CD8-positive, alpha-beta memory T cell (primary cell): ENCODE data around the gene CCT5. TPM values are rescaled to one million over a fixed set of nuclear protein-coding genes. Genes with fewer than 3 reads are reported as not detected.

Experiments
- CTCF ChIA-PET: fragments of 350-600 bp; sonication (Branson Sonifier 250); formaldehyde crosslinking; loops from one replicate; lab custom pipeline; 2021; ENCODE audit warnings: antibody characterized with exemption; lab: Charles Lee
- POLR2A ChIA-PET: fragments of 350-600 bp; sonication (Branson Sonifier 250); formaldehyde crosslinking; loops from one replicate; lab custom pipeline; 2021; ENCODE audit warnings: antibody characterized with exemption; lab: Charles Lee
- DNase-seq, 5 donors: peaks; one replicate each; pipeline versions ENCODE4 v3.0.0 to v3.0.0-alpha.2; 2020 to 2022; ENCODE audit warnings: mixed read lengths in 1 of 5
- H3K27ac ChIP-seq: one replicate; pipeline ENCODE4 v1.7.0; 2013; ENCODE audit warnings: low read depth, mild to moderate bottlenecking, low read length, moderate library complexity
- H3K27me3 ChIP-seq: 2 replicates; pipeline ENCODE4 v1.7.0; 2013; ENCODE audit warnings: low read length, mild to moderate bottlenecking; ENCODE audit not compliant: insufficient read depth, poor library complexity, severe bottlenecking
- H3K36me3 ChIP-seq: 2 replicates; pipeline ENCODE4 v1.7.0; 2013; ENCODE audit warnings: mild to moderate bottlenecking, low read length, moderate library complexity; ENCODE audit not compliant: insufficient read depth
- H3K4me1 ChIP-seq: 2 replicates; pipeline ENCODE4 v1.7.0; 2013; ENCODE audit warnings: mild to moderate bottlenecking, low read length, moderate library complexity; ENCODE audit not compliant: insufficient read depth
- H3K4me3 ChIP-seq: 2 replicates; pipeline ENCODE4 v1.7.0; 2013; ENCODE audit warnings: mild to moderate bottlenecking, low read length
- H3K9me3 ChIP-seq: 2 replicates; pipeline ENCODE4 v1.7.0; 2013; ENCODE audit warnings: mild to moderate bottlenecking, low read length
- H3K27ac Mint-ChIP-seq, 8 donors: one replicate each; pipeline ENCODE4 v1.8.0; 2020 to 2021; ENCODE audit warnings: mixed read lengths in 8 of 8, mild to moderate bottlenecking in 6 of 8, inconsistent platforms in 3 of 8, moderate library complexity in 3 of 8
- H3K27me3 Mint-ChIP-seq, 2 donors: one replicate each; pipeline ENCODE4 v1.8.0; 2020 to 2021; ENCODE audit warnings: mixed read lengths in 2 of 2, mild to moderate bottlenecking in 1 of 2, moderate library complexity in 1 of 2
- H3K36me3 Mint-ChIP-seq, 3 donors: one replicate each; pipeline ENCODE4 v1.8.0; 2020 to 2021; ENCODE audit warnings: mixed read lengths in 3 of 3, inconsistent platforms in 1 of 3, mild to moderate bottlenecking in 1 of 3
- H3K4me1 Mint-ChIP-seq, 3 donors: one replicate each; pipeline ENCODE4 v1.8.0; 2020 to 2021; ENCODE audit warnings: mixed read lengths in 3 of 3, inconsistent platforms in 1 of 3, mild to moderate bottlenecking in 1 of 3
- H3K4me3 Mint-ChIP-seq, 7 donors: one replicate each; pipeline ENCODE4 v1.8.0; 2020 to 2021; ENCODE audit warnings: mixed read lengths in 7 of 7, mild to moderate bottlenecking in 6 of 7, moderate library complexity in 4 of 7, inconsistent platforms in 2 of 7
- H3K9me3 Mint-ChIP-seq, 5 donors: one replicate each; pipeline ENCODE4 v1.8.0; 2020 to 2022; ENCODE audit warnings: mixed read lengths in 5 of 5, mild to moderate bottlenecking in 3 of 5, moderate library complexity in 2 of 5, inconsistent platforms in 1 of 5
- polyA plus RNA-seq: library from polyadenylated mRNA; unstranded; fragments of 300-500 nt; fragmentation: Illumina TruSeq; gene quantifications from one replicate; pipeline ENCODE4 v1.2.3, GENCODE V29; 2021
- total RNA-seq, 2 experiments: library from RNA; stranded (reverse); gene quantifications; one replicate each; pipeline ENCODE4 v1.2.3, GENCODE V29; 2021

CCT5 gene
- total and polyA plus RNA-seq, 3 experiments from 2014 or later, result 228 to 537 (median 532) TPM

DNA sequence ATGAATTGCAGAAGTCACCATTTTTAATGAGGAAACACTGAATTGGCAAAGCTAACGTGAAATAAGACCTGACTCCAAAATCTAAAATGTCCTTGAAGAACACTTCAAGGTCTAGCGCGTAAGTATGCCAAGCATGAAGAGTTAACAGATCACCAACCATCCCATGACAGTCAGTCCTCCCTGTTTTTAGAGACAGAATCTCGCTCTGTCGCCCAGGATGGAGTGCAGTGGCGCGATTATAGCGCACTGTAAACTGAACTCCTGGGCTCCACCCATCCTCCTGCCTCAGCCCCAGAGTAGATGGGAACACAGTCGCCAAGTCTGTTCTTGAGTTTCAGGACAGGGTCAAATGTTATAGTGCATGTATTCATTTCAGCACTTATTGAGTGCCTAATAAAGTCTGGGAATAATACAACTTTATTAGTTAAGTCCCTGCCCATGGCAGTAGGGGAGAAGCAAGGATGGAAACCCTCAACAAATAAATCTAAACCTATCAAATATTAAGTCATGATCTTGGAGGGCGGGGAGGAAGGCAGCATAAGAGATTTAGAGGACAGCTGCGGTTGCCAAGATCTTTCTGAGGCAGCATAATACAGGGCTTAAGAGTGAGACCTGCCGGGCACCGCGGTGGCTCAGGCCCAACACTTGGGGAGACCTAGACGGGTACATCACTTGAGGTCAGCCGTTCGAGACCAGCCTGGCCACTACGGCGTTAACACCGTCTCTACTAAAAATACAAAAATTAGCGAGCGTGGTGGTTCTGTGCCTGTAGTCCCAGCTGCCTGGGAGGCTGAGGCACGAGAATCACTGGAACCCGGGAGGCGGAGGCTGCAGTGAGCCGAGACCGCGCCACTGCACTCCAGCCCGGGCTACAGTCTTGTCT, 1.5 kb upstream of the CCT5 start:
- Histone ChIP-seq H3K27ac (peak overlapping the region; percentile 96), H3K9me3 (no peaks in the 10 kb centered on the region), H3K27me3 (no peaks in the 10 kb centered on the region), H3K36me3 (no peaks in the 10 kb centered on the region), H3K4me3 (peak overlapping the region; percentile 100), H3K4me1 (peaks cover 30% of the 10 kb centered on the region)
- H3K4me1 Mint-ChIP-seq, result peaks cover 30 to 55% (median 55%) of the 10 kb centered on the region in 3 donors
- peaks cover 0 to 13% (median 6%) of the 10 kb centered on the region in 3 donors for H3K36me3 Mint-ChIP-seq
- CTCF ChIA-PET, result interaction anchor here (1.4 to 1.6 kb wide), 2 partner anchors 35 to 379 kb away, joined by 3 to 8 read pairs; no protein-coding TSS in a partner anchor
- POLR2A ChIA-PET, result interaction anchor here (2.3 kb wide), 1 partner anchor 105 kb away, joined by 17 read pairs; the partner anchor contains the start of gene MARCHF6
- DNase-seq, result no peak
- H3K27ac Mint-ChIP-seq, result peak overlapping the region; percentile 73 to 100 (median 99)
- H3K4me3 Mint-ChIP-seq, result peak overlapping the region; percentile 88 to 99 (median 95)
- H3K9me3 Mint-ChIP-seq, result no peaks in the 10 kb centered on the region
- peaks cover 0 to 6% of the 10 kb centered on the region in 2 donors for H3K27me3 Mint-ChIP-seq

DNA sequence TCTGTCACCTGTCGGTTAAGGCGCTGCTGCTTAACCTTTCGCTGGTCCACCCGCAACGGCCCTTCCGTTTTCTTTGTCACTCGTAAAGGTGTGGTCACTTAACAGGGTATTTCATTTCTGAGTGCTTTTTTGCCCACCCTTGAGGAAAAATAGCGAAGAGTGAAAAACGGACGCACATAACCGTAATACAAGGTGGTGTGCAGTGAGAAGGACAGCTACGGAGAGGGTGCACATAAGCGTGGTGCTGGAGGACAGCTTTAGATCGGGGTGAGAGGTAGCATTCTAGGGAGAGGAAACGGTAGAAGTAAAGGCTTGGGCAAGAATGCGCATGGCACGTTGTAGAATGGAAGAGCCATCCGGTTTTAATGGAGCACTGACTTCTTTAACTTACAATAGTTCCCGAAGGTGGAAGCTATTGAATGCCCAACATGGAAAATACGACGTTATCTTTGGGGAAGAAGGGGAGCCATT, 761 bp downstream of the CCT5 start:
- Mint-ChIP-seq H3K27ac (peak overlapping the region; percentile 1 to 100 (median 84)), H3K4me1 (peaks cover 46 to 71% (median 67%) of the 10 kb centered on the region in 3 donors), H3K4me3 (peak overlapping the region; percentile 88 to 99 (median 95)), H3K36me3 (peaks cover 0 to 35% (median 11%) of the 10 kb centered on the region in 3 donors), H3K9me3 (no peaks in the 10 kb centered on the region), H3K27me3 (peaks cover 0 to 6% of the 10 kb centered on the region in 2 donors)
- Histone ChIP-seq H3K27ac (peak overlapping the region; percentile 96), H3K36me3 (peaks cover 9% of the 10 kb centered on the region), H3K4me1 (peaks cover 31% of the 10 kb centered on the region), H3K27me3 (no peaks in the 10 kb centered on the region), H3K4me3 (peak overlapping the region; percentile 100), H3K9me3 (no peaks in the 10 kb centered on the region)
- ChIA-PET CTCF (interaction anchor here (0.7 to 1.6 kb wide), 3 partner anchors 8 to 377 kb away, joined by 3 to 5 read pairs (median 3); no protein-coding TSS in a partner anchor), POLR2A (interaction anchor here (0.9 to 2.3 kb wide), 3 partner anchors 102 to 510 kb away, joined by 3 to 17 read pairs (median 3); partner anchors contain the start of genes DAP and MARCHF6)
- DNase-seq, result peak in 1 of 5 donors; percentile 38

DNA sequence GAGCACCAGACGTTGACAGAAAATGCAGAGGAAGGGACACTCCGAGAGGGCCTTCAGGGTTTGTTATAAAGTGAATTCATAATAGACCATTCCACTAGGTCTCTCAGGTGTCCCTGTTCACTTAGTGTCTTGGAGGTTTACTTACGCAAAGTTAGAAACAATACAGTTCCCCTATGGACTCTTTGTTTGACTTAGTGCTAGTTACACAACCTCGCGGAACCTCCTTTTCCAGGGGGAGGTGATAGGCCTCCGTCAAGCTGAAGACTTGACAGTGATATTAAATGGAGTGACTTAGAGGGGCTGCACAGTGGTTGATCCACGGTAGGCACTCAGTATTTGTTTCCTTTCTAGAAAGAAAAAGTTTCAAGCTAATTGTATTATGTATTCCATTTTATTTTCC, 1.3 kb downstream of the CCT5 start:
- peak overlapping the region in 7 of 8 donors; percentile 48 to 100 (median 85) for H3K27ac Mint-ChIP-seq
- H3K4me3 Mint-ChIP-seq, result peak overlapping the region; percentile 88 to 99 (median 95)
- H3K4me1 ChIP-seq, result peaks cover 31% of the 10 kb centered on the region
- H3K27me3 Mint-ChIP-seq, result peaks cover 0 to 6% of the 10 kb centered on the region in 2 donors
- ChIA-PET CTCF (interaction anchor here (1.3 kb wide), 1 partner anchor 28 kb away, joined by 3 read pairs; no protein-coding TSS in a partner anchor), POLR2A (interaction anchor here (2.3 kb wide), 1 partner anchor 102 kb away, joined by 17 read pairs; the partner anchor contains the start of gene MARCHF6)
- peaks cover 14% of the 10 kb centered on the region for H3K36me3 ChIP-seq
- H3K4me1 Mint-ChIP-seq, result peaks cover 48 to 73% (median 67%) of the 10 kb centered on the region in 3 donors
- no peaks in the 10 kb centered on the region for H3K27me3 ChIP-seq
- H3K27ac ChIP-seq, result peak overlapping the region; percentile 96
- H3K9me3 Mint-ChIP-seq, result no peaks in the 10 kb centered on the region
- H3K36me3 Mint-ChIP-seq, result peaks cover 0 to 41% (median 13%) of the 10 kb centered on the region in 3 donors
- H3K4me3 ChIP-seq, result peak overlapping the region; percentile 100
- H3K9me3 ChIP-seq, result no peaks in the 10 kb centered on the region
- no peak for DNase-seq

DNA sequence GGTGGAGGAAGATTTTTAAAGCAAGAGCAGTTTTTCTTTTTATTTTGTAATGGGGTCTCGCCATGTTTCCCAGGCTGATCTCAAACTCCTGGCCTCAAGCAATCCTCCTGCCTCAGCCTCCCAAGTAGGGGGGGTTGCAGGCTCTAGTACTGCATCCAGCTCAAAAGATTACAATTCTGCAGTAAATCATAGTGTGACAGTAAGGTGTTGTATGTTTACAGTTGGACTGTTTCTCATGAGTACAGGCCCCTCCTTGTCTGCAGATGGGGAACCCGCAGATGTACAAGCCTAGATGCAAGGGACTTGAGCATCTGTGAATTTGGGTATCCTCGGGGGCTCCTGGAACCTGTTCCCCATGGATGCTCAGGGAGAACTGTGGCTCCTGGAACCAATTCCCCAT, 3.3 kb downstream of the CCT5 start:
- H3K9me3 ChIP-seq, result no peaks in the 10 kb centered on the region
- Mint-ChIP-seq H3K36me3 (peaks cover 0 to 61% (median 20%) of the 10 kb centered on the region in 3 donors), H3K4me3 (peak overlapping the region in 3 of 7 donors; percentile 8 to 19 (median 13)), H3K4me1 (peaks cover 41 to 63% (median 61%) of the 10 kb centered on the region in 3 donors), H3K9me3 (no peaks in the 10 kb centered on the region), H3K27ac (peak overlapping the region in 3 of 8 donors; percentile 27 to 45 (median 40)), H3K27me3 (peaks cover 0 to 6% of the 10 kb centered on the region in 2 donors)
- H3K4me1 ChIP-seq, result peaks cover 31% of the 10 kb centered on the region
- no peak overlapping the region for H3K4me3 ChIP-seq
- ChIA-PET CTCF (no interaction called here), POLR2A (no interaction called here)
- no peak overlapping the region for H3K27ac ChIP-seq
- DNase-seq, result no peak
- peaks cover 34% of the 10 kb centered on the region for H3K36me3 ChIP-seq
- no peaks in the 10 kb centered on the region for H3K27me3 ChIP-seq

DNA sequence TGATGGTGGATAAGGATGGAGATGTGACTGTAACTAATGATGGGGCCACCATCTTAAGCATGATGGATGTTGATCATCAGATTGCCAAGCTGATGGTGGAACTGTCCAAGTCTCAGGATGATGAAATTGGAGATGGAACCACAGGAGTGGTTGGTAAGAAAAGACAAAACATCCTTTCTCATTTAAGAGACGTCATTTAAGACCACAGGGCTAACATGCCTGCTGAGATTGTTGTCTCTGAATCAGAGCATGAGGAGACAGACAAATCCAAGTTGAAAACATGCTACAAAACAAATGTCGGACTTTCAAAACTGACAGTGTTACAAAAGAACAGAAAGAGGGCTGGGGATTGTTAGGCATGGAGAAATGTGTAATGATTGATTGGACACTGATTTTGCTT, 4.6 kb downstream of the CCT5 start:
- Mint-ChIP-seq H3K27me3 (peaks cover 0 to 2% of the 10 kb centered on the region in 2 donors), H3K4me1 (peaks cover 33 to 57% (median 55%) of the 10 kb centered on the region in 3 donors), H3K9me3 (no peaks in the 10 kb centered on the region), H3K4me3 (peak overlapping the region in 1 of 7 donors; percentile 19), H3K27ac (peak overlapping the region in 5 of 8 donors; percentile 12 to 69 (median 33)), H3K36me3 (peaks cover 0 to 71% (median 24%) of the 10 kb centered on the region in 3 donors)
- H3K9me3 ChIP-seq, result no peaks in the 10 kb centered on the region
- DNase-seq, result no peak
- CTCF ChIA-PET, result interaction anchor here (1.4 to 1.9 kb wide), 2 partner anchors 29 to 373 kb away, joined by 6 read pairs; no protein-coding TSS in a partner anchor
- H3K27ac ChIP-seq, result no peak overlapping the region
- no peaks in the 10 kb centered on the region for H3K27me3 ChIP-seq
- POLR2A ChIA-PET, result no interaction called here
- peaks cover 47% of the 10 kb centered on the region for H3K36me3 ChIP-seq
- H3K4me3 ChIP-seq, result no peak overlapping the region
- peaks cover 24% of the 10 kb centered on the region for H3K4me1 ChIP-seq

DNA sequence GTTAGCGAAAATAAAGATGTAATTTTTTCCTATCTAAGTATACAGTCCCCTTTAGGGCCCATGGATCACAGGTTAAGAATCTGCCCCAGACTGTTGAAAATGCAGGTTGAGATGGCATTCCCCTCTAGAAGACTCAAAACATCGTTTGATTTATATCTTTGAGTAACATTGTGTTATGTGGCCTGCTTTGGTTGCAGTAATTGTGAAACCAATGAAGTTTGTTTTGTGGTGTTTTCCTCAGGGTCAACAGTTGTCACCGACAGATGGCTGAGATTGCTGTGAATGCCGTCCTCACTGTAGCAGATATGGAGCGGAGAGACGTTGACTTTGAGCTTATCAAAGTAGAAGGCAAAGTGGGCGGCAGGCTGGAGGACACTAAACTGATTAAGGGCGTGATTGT, 7.8 kb downstream of the CCT5 start:
- ChIA-PET CTCF (no interaction called here), POLR2A (no interaction called here)
- Histone ChIP-seq H3K27me3 (no peaks in the 10 kb centered on the region), H3K36me3 (peaks cover 77% of the 10 kb centered on the region), H3K4me1 (peaks cover 6% of the 10 kb centered on the region), H3K4me3 (no peak overlapping the region), H3K9me3 (no peaks in the 10 kb centered on the region), H3K27ac (no peak overlapping the region)
- Mint-ChIP-seq H3K27ac (peak overlapping the region in 3 of 8 donors; percentile 9 to 58 (median 12)), H3K36me3 (peaks cover 0 to 92% (median 41%) of the 10 kb centered on the region in 3 donors), H3K27me3 (peaks cover 0 to 1% of the 10 kb centered on the region in 2 donors), H3K4me3 (no peak overlapping the region), H3K9me3 (no peaks in the 10 kb centered on the region), H3K4me1 (peaks cover 24 to 38% (median 33%) of the 10 kb centered on the region in 3 donors)
- no peak for DNase-seq

DNA sequence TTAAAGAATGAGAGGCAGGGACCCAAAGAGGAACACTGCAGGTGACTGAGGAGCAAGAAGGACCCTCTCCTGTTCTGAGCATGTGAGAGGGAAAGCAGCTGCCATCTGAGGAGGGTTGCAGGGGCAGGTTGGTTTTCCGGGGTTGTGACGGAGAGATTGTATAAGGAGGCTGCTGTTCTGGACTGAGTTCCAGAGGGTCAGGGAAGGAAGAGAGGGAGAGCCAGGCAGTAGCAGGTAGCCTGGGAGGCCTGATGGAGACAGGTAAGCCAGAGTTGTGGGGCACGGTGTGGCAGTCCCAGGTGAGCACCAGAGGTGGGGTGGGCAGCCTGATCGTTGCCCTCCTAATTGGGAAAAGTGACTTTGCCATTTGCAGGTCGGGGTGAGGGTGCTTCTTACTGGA, 9.8 kb downstream of the CCT5 start:
- Mint-ChIP-seq H3K27me3 (peaks cover 0 to 1% of the 10 kb centered on the region in 2 donors), H3K4me3 (no peak overlapping the region), H3K4me1 (peaks cover 12 to 18% (median 13%) of the 10 kb centered on the region in 3 donors), H3K9me3 (no peaks in the 10 kb centered on the region), H3K36me3 (peaks cover 6 to 98% (median 43%) of the 10 kb centered on the region in 3 donors), H3K27ac (peak overlapping the region in 4 of 8 donors; percentile 13 to 55 (median 26))
- H3K4me3 ChIP-seq, result no peak overlapping the region
- no peaks in the 10 kb centered on the region for H3K4me1 ChIP-seq
- ChIA-PET POLR2A (no interaction called here), CTCF (interaction anchor here (1.5 kb wide), 1 partner anchor 24 kb away, joined by 5 read pairs; no protein-coding TSS in a partner anchor)
- H3K27me3 ChIP-seq, result no peaks in the 10 kb centered on the region
- no peaks in the 10 kb centered on the region for H3K9me3 ChIP-seq
- no peak for DNase-seq
- no peak overlapping the region for H3K27ac ChIP-seq
- peaks cover 89% of the 10 kb centered on the region for H3K36me3 ChIP-seq
